Measurements from ENCODE around the gene DCTN2.

Gene DCTN2

GRCh38 chr12:57549909-57550640 lies 3.1 kb upstream of the DCTN2 start, which contains the start of gene KIF5A:
Gene KIF5A, plus strand, starts transcription at chr12:57550044. Its CDS starts 228 bp downstream, at chr12:57550272.
- DNase-seq (ENCODE audit: low read depth) = peak; percentile 31

GRCh38 chr12:57549203-57549908 lies 2.4 kb upstream of the DCTN2 start:
- no peak for DNase-seq (ENCODE audit: low read depth)

- no peak for DNase-seq (ENCODE audit: low read depth)
These were observed 1.5 kb upstream of the DCTN2 start for GRCh38 chr12:57548488-57548887.

- DNase-seq (ENCODE audit: low read depth) = no peak
These were observed 972 bp upstream of the DCTN2 start for GRCh38 chr12:57548013-57548315.

- no peak for DNase-seq (ENCODE audit: low read depth)
These were observed 458 bp upstream of the DCTN2 start for GRCh38 chr12:57547288-57548012.

- no peak for DNase-seq (ENCODE audit: low read depth)
These were observed 1.1 kb downstream of the DCTN2 start for GRCh38 chr12:57545809-57546437.

GRCh38 chr12:57543581-57543980 lies 3.4 kb downstream of the DCTN2 start:
- DNase-seq (ENCODE audit: low read depth) = no peak

GRCh38 chr12:57541717-57542116 lies 5.3 kb downstream of the DCTN2 start:
- no peak for DNase-seq (ENCODE audit: low read depth)

- DNase-seq (ENCODE audit: low read depth) = no peak
These were observed 6.0 kb downstream of the DCTN2 start for GRCh38 chr12:57541001-57541400.

- no peak for DNase-seq (ENCODE audit: low read depth)
These were observed 7.7 kb downstream of the DCTN2 start for GRCh38 chr12:57539134-57539768.

- DNase-seq (ENCODE audit: low read depth) = no peak
These were observed 10.4 kb downstream of the DCTN2 start for GRCh38 chr12:57536597-57536942.

GRCh38 chr12:57535764-57536596 lies 11.0 kb downstream of the DCTN2 start:
- DNase-seq (ENCODE audit: low read depth) = no peak

- DNase-seq (ENCODE audit: low read depth) = no peak
These were observed 11.9 kb downstream of the DCTN2 start for GRCh38 chr12:57534991-57535543.

GRCh38 chr12:57534250-57534649 lies 12.7 kb downstream of the DCTN2 start:
- no peak for DNase-seq (ENCODE audit: low read depth)

- no peak for DNase-seq (ENCODE audit: low read depth)
These were observed 13.9 kb downstream of the DCTN2 start for GRCh38 chr12:57533108-57533507.

GRCh38 chr12:57531836-57532235 lies 15.2 kb downstream of the DCTN2 start:
- DNase-seq (ENCODE audit: low read depth) = no peak

- DNase-seq (ENCODE audit: low read depth) = no peak
These were observed 16.4 kb downstream of the DCTN2 start for GRCh38 chr12:57530396-57531142.

GRCh38 chr12:57529831-57530230 lies 17.2 kb downstream of the DCTN2 start:
- no peak for DNase-seq (ENCODE audit: low read depth)

GRCh38 chr12:57528831-57529555 lies 18.0 kb downstream of the DCTN2 start:
- no peak for DNase-seq (ENCODE audit: low read depth)

GRCh38 chr12:57528176-57528575 lies 18.8 kb downstream of the DCTN2 start:
- no peak for DNase-seq (ENCODE audit: low read depth)
